GM18520 (cell line): ENCODE results near the gene AFAP1.

Experiments used
- ATAC-seq: cut with Tn5 transposase; IDR thresholded peaks from one replicate; pipeline ENCODE4 v1.9.1; 2021; ENCODE audit not compliant: unreplicated experiment

The AFAP1 gene

GRCh38 chr4:7808752-7809151 lies 130.9 kb downstream of the AFAP1 start:
- ATAC-seq: no peak

DNA sequence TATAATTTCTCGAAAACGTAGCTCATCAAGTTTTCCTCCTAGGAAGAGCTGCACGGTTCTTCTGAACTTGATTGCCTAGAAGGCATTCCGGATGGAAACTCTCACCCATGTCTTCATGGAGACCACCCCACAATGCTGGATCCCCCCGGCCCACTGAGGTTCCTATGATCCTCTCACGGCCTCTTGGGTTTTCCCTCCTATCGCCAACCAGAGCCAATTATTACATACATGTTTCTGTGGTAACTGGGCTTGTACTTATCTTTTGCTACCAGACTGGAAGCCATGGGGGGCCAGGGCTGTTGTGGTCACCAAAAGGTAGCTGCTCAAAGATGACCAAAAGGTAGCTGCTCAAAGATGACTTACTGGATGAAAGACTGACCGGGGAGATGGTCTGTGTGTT lies 131.5 kb downstream of the AFAP1 start:
- ATAC-seq: no peak

DNA sequence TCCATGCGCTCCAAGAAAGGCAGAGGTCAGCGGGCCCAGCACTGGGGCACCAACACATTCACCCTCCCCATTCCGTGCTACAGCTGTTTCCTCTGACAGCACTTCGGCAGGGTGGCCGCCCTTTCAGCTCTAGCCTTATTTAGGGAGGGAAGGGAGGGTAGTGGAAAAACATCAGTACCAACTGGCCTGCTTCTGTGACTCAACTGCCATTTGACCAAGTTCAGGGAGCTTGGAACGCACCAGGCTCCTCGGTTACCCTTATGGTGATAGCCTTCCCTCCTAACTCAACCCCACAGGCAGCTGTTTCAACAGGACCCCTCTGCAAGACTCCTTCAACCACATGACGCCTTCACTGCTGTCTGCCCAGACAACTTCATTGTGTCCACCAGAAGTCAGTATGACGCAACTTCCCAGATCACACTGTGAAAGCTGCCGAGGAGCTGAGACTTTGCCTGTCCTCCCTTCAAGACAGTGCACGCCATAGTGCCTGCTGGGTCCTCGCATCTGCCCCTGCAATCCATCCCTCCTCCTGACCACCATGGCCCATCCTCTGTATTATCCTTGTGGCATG lies 132.2 kb downstream of the AFAP1 start:
- no peak for ATAC-seq

- ATAC-seq: no peak
Measured at GRCh38 chr4:7806338-7807090, 133.1 kb downstream of the AFAP1 start.

DNA sequence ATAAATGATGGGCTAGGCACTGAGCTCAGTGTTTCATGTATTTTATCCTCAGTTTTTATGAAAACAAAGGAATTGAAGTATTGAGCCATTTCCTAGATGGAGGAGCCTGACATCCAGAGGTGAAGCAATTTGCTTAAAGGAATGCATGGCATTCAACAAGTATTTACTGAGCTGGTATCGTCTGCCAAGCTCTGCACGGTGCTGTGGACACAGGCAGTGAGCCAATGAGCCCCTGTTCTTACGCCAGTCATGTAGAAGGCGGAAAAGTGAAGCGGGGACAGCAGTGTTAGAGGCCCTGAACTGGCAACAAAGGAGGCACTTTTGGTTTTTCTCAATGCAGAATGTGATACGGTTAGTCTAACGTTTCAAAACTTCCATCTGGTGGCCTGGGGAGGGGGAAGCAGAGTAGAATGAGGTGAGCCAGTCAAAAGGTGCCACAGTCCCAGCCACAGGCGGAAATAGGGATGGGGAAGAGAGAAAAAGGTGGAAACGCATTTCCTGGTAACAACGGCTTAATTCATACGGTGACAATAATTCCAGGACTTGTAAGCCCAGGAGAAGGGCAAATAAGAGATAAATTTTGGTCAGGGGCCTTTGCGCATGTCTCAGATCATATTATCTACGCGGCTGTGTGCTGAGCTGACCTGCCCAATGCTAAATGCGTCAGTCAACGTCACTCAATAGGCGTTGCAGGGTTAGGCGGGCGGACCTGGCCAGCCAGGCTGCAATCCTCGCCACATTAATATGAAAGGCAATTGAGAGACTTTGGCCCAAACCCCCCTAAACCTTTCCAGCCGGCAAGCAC lies 133.9 kb downstream of the AFAP1 start:
- ATAC-seq: no peak

GRCh38 chr4:7804756-7805385 lies 134.8 kb downstream of the AFAP1 start:
- ATAC-seq: no peak

GRCh38 chr4:7803992-7804755 lies 135.5 kb downstream of the AFAP1 start:
- ATAC-seq: no peak

DNA sequence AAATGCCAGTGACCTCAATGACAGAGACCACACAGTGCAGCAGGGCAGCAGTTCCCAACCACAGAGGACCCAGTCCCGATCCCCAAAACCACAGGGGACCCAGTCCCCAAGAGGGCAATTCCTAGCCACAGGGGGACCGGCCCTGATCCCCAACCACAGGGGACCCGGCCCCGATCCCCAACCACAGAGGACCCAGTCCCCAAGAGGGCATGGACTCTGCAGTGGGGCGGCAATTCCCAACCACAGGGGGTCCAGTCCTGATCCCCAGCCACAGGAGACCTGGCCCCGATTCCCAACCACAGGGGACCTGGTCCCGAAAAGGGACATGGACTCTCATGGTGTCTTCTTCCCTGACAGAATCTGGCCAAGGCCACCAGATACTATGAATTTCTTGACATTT lies 136.3 kb downstream of the AFAP1 start:
- ATAC-seq: no peak

DNA sequence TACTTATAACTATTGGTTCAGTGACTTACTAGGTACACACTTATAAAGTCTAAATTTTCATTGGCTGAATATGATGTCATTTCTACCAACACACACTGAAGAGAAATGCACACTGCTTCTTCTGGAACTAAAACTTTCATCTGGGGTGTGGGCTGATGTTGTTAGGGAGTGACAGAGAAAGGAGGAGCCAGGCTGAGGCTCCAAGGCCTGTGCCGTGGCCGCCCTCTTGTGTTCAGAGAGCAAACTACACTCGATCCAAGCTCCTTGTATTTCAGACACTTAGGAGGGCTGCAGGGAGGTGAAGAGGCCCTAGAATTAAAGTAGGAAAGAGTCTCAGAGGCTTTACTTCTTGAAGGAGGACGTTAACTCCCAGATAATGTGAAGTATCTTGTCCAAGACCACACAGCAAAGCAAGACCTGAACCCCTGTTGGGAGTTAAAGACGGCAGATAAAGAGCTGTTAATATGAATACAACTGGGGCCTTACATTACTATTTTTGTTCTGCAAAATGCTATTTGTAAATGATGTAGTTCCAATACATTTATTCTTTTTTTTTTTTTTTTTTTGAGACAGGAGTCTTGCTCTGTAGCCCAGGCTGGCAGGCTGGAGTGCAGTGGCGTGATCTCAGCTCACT lies 137.5 kb downstream of the AFAP1 start:
- ATAC-seq: no peak

- no peak for ATAC-seq
Measured at GRCh38 chr4:7801641-7802040, 138.0 kb downstream of the AFAP1 start.

DNA sequence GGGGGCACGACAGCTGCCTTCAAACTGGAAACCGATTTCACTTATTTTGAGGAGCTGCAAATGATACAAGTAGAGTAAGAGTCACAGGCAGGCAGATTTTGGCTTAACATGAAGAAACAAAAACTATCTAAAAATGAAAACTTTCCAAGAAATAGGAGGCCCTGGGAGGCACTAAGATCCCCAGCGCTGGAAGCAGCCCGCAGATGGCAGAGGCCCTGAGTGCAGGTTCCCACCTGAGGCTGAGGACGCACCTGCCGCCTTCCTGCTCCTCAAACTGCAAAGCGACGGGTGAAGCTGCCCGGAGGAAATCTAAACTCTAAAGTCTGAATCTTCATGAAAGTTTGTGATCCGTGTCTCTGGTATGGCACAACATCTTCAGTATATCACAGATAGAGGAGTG lies 138.7 kb downstream of the AFAP1 start:
- no peak for ATAC-seq

- no peak for ATAC-seq
Measured at GRCh38 chr4:7800410-7800809, 139.3 kb downstream of the AFAP1 start.

- no peak for ATAC-seq
Measured at GRCh38 chr4:7799736-7800135, 139.9 kb downstream of the AFAP1 start.

GRCh38 chr4:7799306-7799705 lies 140.4 kb downstream of the AFAP1 start:
- no peak for ATAC-seq

DNA sequence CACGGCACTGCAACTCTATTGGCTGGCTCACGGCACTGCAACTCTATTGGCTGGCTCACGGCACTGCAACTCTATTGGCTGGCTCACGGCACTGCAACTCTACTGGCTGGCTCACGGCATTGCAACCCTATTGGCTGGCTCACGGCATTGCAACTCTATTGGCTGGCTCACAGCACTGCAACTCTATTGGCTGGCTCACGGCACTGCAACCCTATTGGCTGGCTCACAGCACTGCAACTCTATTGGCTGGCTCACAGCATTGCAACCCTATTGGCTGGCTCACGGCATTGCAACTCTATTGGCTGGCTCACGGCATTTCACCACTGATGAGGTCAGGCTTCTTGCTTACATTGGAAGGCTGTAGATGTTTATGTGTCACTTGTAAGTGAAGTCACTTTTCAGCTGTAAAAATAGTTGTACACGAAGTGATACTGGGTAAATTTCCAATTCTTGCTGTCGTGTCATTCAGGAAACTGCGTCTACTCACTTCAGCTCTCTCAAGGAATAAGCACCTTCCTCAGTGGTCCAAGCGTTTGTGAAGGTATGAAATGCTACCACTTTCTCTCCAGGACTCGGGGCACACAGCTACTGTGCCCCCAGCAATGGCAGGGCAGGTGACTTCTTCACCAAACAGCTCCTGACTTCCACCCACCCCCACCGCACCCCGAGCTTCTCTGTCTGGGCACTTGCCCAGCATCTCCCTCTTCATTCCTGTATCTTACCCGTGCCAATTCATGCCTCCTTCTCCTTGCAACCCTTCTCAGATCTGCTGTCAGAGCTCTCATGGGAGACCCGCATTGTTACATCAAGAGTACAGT lies 141.3 kb downstream of the AFAP1 start:
- no peak for ATAC-seq

- ATAC-seq: no peak
Measured at GRCh38 chr4:7797330-7797729, 142.3 kb downstream of the AFAP1 start.

DNA sequence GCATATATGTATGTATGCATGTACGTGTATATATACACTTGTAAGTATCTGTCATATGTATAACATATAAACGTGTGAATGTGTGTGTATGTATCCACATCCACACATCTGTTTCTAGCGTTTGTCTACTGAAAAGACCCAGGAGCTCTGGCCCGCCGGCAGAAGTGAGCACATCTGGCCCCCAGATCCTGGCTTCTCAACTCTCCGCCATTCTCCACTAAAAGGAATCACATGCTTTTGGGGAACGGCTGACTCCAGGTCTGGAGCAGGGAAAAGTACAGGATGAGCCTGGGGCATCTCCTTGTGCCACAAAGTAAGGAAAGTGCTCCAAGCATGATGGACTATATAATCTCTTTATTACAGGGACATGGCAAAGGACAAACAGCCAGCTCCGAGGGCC lies 143.7 kb downstream of the AFAP1 start:
- no peak for ATAC-seq

DNA sequence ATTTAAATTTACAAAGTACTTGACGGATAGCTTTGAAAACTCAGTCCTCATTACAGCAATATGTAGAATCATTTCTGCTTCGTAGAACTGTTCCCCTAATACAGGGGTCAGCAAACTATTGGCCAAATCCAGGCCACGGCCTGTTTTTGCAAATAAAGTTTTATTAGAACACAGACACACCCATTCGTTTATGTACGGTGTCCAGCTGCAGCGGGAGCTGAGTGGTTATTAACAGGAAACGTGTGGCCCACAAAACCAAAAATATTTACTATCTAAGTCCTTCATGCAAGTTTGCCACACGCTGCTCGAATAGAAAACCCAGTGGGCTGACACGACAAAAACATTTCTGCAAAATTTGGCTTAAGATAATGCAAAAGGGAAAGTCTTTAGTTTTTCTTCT lies 146.5 kb downstream of the AFAP1 start:
- ATAC-seq: no peak

- no peak for ATAC-seq
Measured at GRCh38 chr4:7792616-7793015, 147.0 kb downstream of the AFAP1 start.

DNA sequence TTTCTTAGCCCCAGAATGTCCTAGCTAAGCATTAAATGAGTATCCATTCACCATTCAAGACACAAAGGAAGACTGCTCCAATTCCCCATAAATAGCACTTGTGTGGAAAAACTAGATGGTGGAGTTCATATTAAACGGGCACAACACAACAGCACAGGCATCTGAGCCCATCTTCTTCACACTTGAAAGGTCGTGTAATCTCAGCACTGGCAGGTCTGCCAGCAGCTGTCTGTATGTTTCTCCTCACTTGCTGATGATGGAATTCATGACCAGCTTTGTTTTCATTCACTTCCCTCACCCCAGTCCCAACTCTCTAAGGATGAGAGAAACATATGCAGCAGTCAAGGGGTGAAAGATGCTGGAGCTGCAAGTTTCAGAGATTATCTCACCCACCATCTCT lies 148.7 kb downstream of the AFAP1 start:
- no peak for ATAC-seq
